ENCODE results near the gene CORO2A. TPM values are rescaled to one million over a fixed set of nuclear protein-coding genes. Genes with fewer than 3 reads are reported as not detected.

Gene CORO2A
- total and polyA plus RNA-seq, 7 donors, result 1.2 to 39.6 (median 1.8) TPM

- no peak overlapping the region for H3K4me3 ChIP-seq
- no peak overlapping the region for H3K27ac ChIP-seq
- no peaks in the 10 kb centered on the region for H3K36me3 ChIP-seq
- no peaks in the 10 kb centered on the region for H3K27me3 ChIP-seq
- WGBS, 2 donors, result 78 to 84% methylated on average over 6 of the region's 6 CpGs
- H3K9me3 ChIP-seq, result no peaks in the 10 kb centered on the region
- intact Hi-C loops (cut with DNase I), result no loop called here
- TF ChIP-seq POLR2A (IDR thresholded peaks at IDR 0.05) (no peak), POLR2AphosphoS5 (IDR thresholded peaks at IDR 0.05) (no peak), EP300 (IDR thresholded peaks at IDR 0.05) (no peak), CTCF (IDR thresholded peaks at IDR 0.05) (no peak)
- H3K4me1 ChIP-seq, result peaks cover 0 to 18% (median 9%) of the 10 kb centered on the region in 4 donors
- DNase-seq, result no peak
Observed at GRCh38 chr9:98189412-98189811, 3.0 kb downstream of the CORO2A start.

- H3K4me1 ChIP-seq, result peaks cover 0 to 9% (median 7%) of the 10 kb centered on the region in 4 donors
- H3K36me3 ChIP-seq, result no peaks in the 10 kb centered on the region
- WGBS, 2 donors, result 94 to 95% methylated on average over 5 of the region's 5 CpGs
- no peaks in the 10 kb centered on the region for H3K27me3 ChIP-seq
- DNase-seq, result no peak
- no peaks in the 10 kb centered on the region for H3K9me3 ChIP-seq
- TF ChIP-seq POLR2A (IDR thresholded peaks at IDR 0.05) (no peak), CTCF (IDR thresholded peaks at IDR 0.05) (no peak), EP300 (IDR thresholded peaks at IDR 0.05) (no peak), POLR2AphosphoS5 (IDR thresholded peaks at IDR 0.05) (no peak)
- intact Hi-C loops (cut with DNase I), result no loop called here
- no peak overlapping the region for H3K4me3 ChIP-seq
- H3K27ac ChIP-seq, result no peak overlapping the region
Observed at GRCh38 chr9:98187926-98188325, 4.5 kb downstream of the CORO2A start.

- intact Hi-C loops (cut with DNase I), result no loop called here
- no peak for TF ChIP-seq CTCF (IDR thresholded peaks at IDR 0.05)
- TF ChIP-seq POLR2A (IDR thresholded peaks at IDR 0.05), result no peak
- no peak for TF ChIP-seq EP300 (IDR thresholded peaks at IDR 0.05)
- TF ChIP-seq POLR2AphosphoS5 (IDR thresholded peaks at IDR 0.05), result no peak
- 44 to 48% methylated on average over 1 of the region's 1 CpG for WGBS, 2 donors
- DNase-seq, result no peak
- Histone ChIP-seq H3K36me3 (no peaks in the 10 kb centered on the region), H3K27me3 (no peaks in the 10 kb centered on the region), H3K9me3 (no peaks in the 10 kb centered on the region), H3K27ac (no peak overlapping the region), H3K4me1 (no peaks in the 10 kb centered on the region), H3K4me3 (no peak overlapping the region)
Observed at GRCh38 chr9:98186236-98186635, 6.2 kb downstream of the CORO2A start.

- Histone ChIP-seq H3K9me3 (no peaks in the 10 kb centered on the region), H3K4me3 (no peak overlapping the region), H3K27me3 (no peaks in the 10 kb centered on the region), H3K4me1 (no peaks in the 10 kb centered on the region), H3K27ac (no peak overlapping the region), H3K36me3 (no peaks in the 10 kb centered on the region)
- no peak for DNase-seq
- WGBS, 2 donors, result 55 to 75% methylated on average over 6 of the region's 6 CpGs
- TF ChIP-seq POLR2A (IDR thresholded peaks at IDR 0.05) (no peak), POLR2AphosphoS5 (IDR thresholded peaks at IDR 0.05) (no peak), EP300 (IDR thresholded peaks at IDR 0.05) (no peak), CTCF (IDR thresholded peaks at IDR 0.05) (no peak)
- intact Hi-C loops (cut with DNase I), result no loop called here
Observed at GRCh38 chr9:98185611-98186171, 6.7 kb downstream of the CORO2A start.

GRCh38 chr9:98185021-98185567 lies 7.3 kb downstream of the CORO2A start:
- Histone ChIP-seq H3K36me3 (no peaks in the 10 kb centered on the region), H3K4me1 (no peaks in the 10 kb centered on the region), H3K4me3 (no peak overlapping the region), H3K27ac (no peak overlapping the region), H3K27me3 (no peaks in the 10 kb centered on the region), H3K9me3 (no peaks in the 10 kb centered on the region)
- no peak for DNase-seq
- 87 to 95% methylated on average over 6 of the region's 6 CpGs for WGBS, 2 donors
- intact Hi-C loops (cut with DNase I), result no loop called here
- no peak for TF ChIP-seq POLR2AphosphoS5 (IDR thresholded peaks at IDR 0.05)
- TF ChIP-seq CTCF (IDR thresholded peaks at IDR 0.05), result no peak
- no peak for TF ChIP-seq POLR2A (IDR thresholded peaks at IDR 0.05)
- TF ChIP-seq EP300 (IDR thresholded peaks at IDR 0.05), result no peak
